SK-N-SH (cell line): Measurements from ENCODE around the gene SYT1. TPM values are rescaled to one million over a fixed set of nuclear protein-coding genes. Genes with fewer than 3 reads are reported as not detected.

Experiments
- CTCF ChIA-PET: fragments of 300-600, 350-600 bp; formaldehyde crosslinking; extraction: SDS; loops from one replicate; lab custom pipeline; 2021; lab: Yijun Ruan, JAX
- POLR2A ChIA-PET: fragments of 350-600 bp; sonication (Branson Sonifier 250); formaldehyde crosslinking; extraction: SDS; loops from one replicate; lab custom pipeline; 2020; ENCODE audit warnings: antibody characterized with exemption, inconsistent platforms; lab: Yijun Ruan, JAX
- DNase-seq: peaks from one replicate; pipeline ENCODE4 v3.0.0; 2012
- H2AFZ ChIP-seq: fragments of 200-600 bp; sonication (generic); 2 replicates; pipeline ENCODE4 v1.8.1; 2016; ENCODE audit warnings: antibody characterized with exemption, mild to moderate bottlenecking, low read depth
- H3F3A ChIP-seq: fragments of 200-600 bp; sonication (generic); replicated peaks from 2 replicates; pipeline ENCODE3; 2016; ENCODE audit warnings: antibody characterized with exemption, mild to moderate bottlenecking; ENCODE audit not compliant: insufficient read depth
- H3K27ac ChIP-seq, 2 experiments: fragments of 200-500 bp in 1 of 2; fragments of 200-600 bp in 1 of 2; sonication (Bioruptor generic) in 1 of 2; sonication (generic), shearing (Covaris generic) in 1 of 2; 2 replicates each; pipeline versions ENCODE4 v1.5.1 to v1.6.1; 2014 to 2016; ENCODE audit warnings: low read depth in 2 of 2, inconsistent platforms in 1 of 2, low read length in 1 of 2, mild to moderate bottlenecking in 1 of 2, mixed read lengths in 1 of 2
- H3K27me3 ChIP-seq: fragments of 200-600 bp; sonication (generic), shearing (Covaris generic); 2 replicates; pipeline ENCODE4 v1.6.1; 2016; ENCODE audit warnings: mixed run types; ENCODE audit not compliant: insufficient read depth
- H3K36me3 ChIP-seq, 2 experiments: fragments of 200-500 bp in 1 of 2; fragments of 200-600 bp in 1 of 2; sonication (Bioruptor generic) in 1 of 2; sonication (generic) in 1 of 2; replicated peaks in 1 of 2; 2 replicates each; pipeline versions ENCODE3 to v1.5.1; 2014 to 2016; ENCODE audit warnings: low read length in 1 of 2, mild to moderate bottlenecking in 1 of 2; ENCODE audit not compliant: insufficient read depth in 2 of 2, control insufficient read depth in 1 of 2
- H3K4me1 ChIP-seq, 2 experiments: fragments of 200-500 bp in 1 of 2; fragments of 200-600 bp in 1 of 2; sonication (Bioruptor generic) in 1 of 2; sonication (generic), shearing (Covaris generic) in 1 of 2; 2 replicates each; pipeline versions ENCODE4 v1.5.1 to v1.6.1; 2014 to 2016; ENCODE audit warnings: low read depth in 1 of 2, low read length in 1 of 2, mixed run types in 1 of 2; ENCODE audit not compliant: insufficient read depth in 2 of 2, control insufficient read depth in 1 of 2
- H3K4me2 ChIP-seq: fragments of 200-600 bp; sonication (generic), shearing (Covaris generic); 2 replicates; pipeline ENCODE4 v1.6.1; 2017; ENCODE audit warnings: mixed run types
- H3K4me3 ChIP-seq, 2 experiments: fragments of 200-500 bp in 1 of 2; fragments of 200-600 bp in 1 of 2; sonication (Bioruptor generic) in 1 of 2; sonication (generic), shearing (Covaris generic) in 1 of 2; 2 replicates each; pipeline versions ENCODE4 v1.5.1 to v1.8.1; 2014 to 2016; ENCODE audit warnings: low read depth in 2 of 2, inconsistent platforms in 1 of 2, low read length in 1 of 2, mild to moderate bottlenecking in 1 of 2, mixed read lengths in 1 of 2, moderate library complexity in 1 of 2
- H3K79me2 ChIP-seq: fragments of 200-600 bp; sonication (generic); 2 replicates; pipeline ENCODE4 v1.8.1; 2017; ENCODE audit warnings: mild to moderate bottlenecking; ENCODE audit not compliant: insufficient read depth
- H3K9ac ChIP-seq: fragments of 200-600 bp; sonication (generic); 2 replicates; pipeline ENCODE4 v1.6.1; 2017; ENCODE audit warnings: mixed run types
- H3K9me2 ChIP-seq: fragments of 200-600 bp; sonication (generic); 2 replicates; pipeline ENCODE4 v1.6.1; 2017; ENCODE audit warnings: mixed run types
- H3K9me3 ChIP-seq: fragments of 200-600 bp; sonication (generic); 2 replicates; pipeline ENCODE4 v1.6.1; 2017; ENCODE audit warnings: mixed run types, mild to moderate bottlenecking, moderate library complexity
- H4K20me1 ChIP-seq: fragments of 200-600 bp; sonication (generic); 2 replicates; pipeline ENCODE4 v1.6.1; 2017; ENCODE audit warnings: mild to moderate bottlenecking, mixed run types; ENCODE audit not compliant: insufficient read depth
- EZH2phosphoT487 ChIP-seq: fragments of 200-600 bp; sonication (generic); IDR thresholded peaks from 2 replicates; pipeline ENCODE4 v1.6.1; 2017; ENCODE audit warnings: low read depth, mixed run types, mild to moderate bottlenecking, antibody characterized with exemption, moderate library complexity, borderline replicate concordance
- GATA2 ChIP-seq: sonication (generic); formaldehyde crosslinking; IDR thresholded peaks from 2 replicates; pipeline ENCODE4 v1.5.0; 2020; ENCODE audit warnings: mild to moderate bottlenecking, missing genetic modification reagents
- MXI1 ChIP-seq: IDR thresholded peaks from 2 replicates; pipeline ENCODE4 v1.6.1; 2012; ENCODE audit warnings: mild to moderate bottlenecking, low read depth, low read length, improper control_type of control experiment
- NRF1 ChIP-seq: IDR thresholded peaks from 2 replicates; pipeline ENCODE4 v1.6.1; 2012; ENCODE audit warnings: low read depth, mild to moderate bottlenecking, low read length
- TEAD4 ChIP-seq: IDR thresholded peaks from 2 replicates; pipeline ENCODE4 v1.4.0; 2012; ENCODE audit warnings: mild to moderate bottlenecking, borderline replicate concordance; ENCODE audit not compliant: insufficient read depth
- whole genome bisulfite sequencing: methylation state at CpG from one replicate; pipeline ENCODE4 v1.1.6; 2017; ENCODE audit warnings: low lambda C conversion rate; 5-methylcytosine and 5-hydroxymethylcytosine counted together
- polyA plus RNA-seq, 3 experiments: library from polyadenylated mRNA; depleted of rRNA; stranded (reverse); fragments of >200 nt; gene quantifications; 2 replicates each; pipeline ENCODE4 v1.2.3, GENCODE V29; 2012
- TF ChIP-seq, protein P1 (sequence below): IDR thresholded peaks from 2 replicates; pipeline ENCODE4 v1.4.0; 2012; ENCODE audit warnings: low read depth, borderline replicate concordance
- TF ChIP-seq, protein P2 (sequence below): fragments of 150-350 bp; IDR thresholded peaks from 2 replicates; pipeline ENCODE4 v1.6.1; 2016; ENCODE audit warnings: mild to moderate bottlenecking, low read depth, low read length
- TF ChIP-seq, protein P3 (sequence below): fragments of 150-350 bp; IDR thresholded peaks from 2 replicates; pipeline ENCODE4 v1.6.1; 2017; ENCODE audit warnings: antibody characterized with exemption, low read length, low read depth, borderline replicate concordance
- TF ChIP-seq, protein P4 (sequence below): fragments of 200-600 bp; sonication (generic); IDR thresholded peaks from 2 replicates; pipeline ENCODE4 v1.6.1; 2017; ENCODE audit warnings: antibody characterized with exemption, mild to moderate bottlenecking, moderate library complexity
- TF ChIP-seq, protein P5 (sequence below): IDR thresholded peaks from 2 replicates; pipeline ENCODE4; 2012

Gene SYT1
- polyA plus RNA-seq, 1 of the 3 experiments (the other 2 are of a cell fraction), result 12.7 TPM

DNA sequence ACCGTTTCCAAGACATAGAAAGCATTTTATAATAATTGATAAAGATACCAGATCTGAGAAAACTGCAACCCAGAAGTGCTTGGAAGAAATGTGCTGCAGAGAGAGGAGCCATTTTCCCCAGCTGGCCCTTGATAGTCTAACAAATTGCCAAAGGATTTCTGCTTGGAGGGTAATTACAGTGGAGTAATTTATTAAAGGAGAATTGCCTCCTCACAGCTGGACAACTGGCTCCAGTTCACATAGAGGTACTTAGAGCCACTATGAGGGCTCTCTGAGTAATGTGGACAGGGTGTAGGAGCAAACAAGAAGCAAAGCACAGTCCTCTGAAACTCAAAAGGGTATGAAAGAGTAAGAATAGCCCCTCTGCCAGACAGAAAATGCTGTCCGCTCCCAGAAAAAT is 335.6 kb downstream of the SYT1 start (continued):
- no peak for TF ChIP-seq EZH2phosphoT487
- no peak for TF ChIP-seq GATA2 (CRISPR knock-in tag)
- TF ChIP-seq, protein P1, sequence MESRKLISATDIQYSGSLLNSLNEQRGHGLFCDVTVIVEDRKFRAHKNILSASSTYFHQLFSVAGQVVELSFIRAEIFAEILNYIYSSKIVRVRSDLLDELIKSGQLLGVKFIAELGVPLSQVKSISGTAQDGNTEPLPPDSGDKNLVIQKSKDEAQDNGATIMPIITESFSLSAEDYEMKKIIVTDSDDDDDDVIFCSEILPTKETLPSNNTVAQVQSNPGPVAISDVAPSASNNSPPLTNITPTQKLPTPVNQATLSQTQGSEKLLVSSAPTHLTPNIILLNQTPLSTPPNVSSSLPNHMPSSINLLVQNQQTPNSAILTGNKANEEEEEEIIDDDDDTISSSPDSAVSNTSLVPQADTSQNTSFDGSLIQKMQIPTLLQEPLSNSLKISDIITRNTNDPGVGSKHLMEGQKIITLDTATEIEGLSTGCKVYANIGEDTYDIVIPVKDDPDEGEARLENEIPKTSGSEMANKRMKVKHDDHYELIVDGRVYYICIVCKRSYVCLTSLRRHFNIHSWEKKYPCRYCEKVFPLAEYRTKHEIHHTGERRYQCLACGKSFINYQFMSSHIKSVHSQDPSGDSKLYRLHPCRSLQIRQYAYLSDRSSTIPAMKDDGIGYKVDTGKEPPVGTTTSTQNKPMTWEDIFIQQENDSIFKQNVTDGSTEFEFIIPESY, result no peak

DNA sequence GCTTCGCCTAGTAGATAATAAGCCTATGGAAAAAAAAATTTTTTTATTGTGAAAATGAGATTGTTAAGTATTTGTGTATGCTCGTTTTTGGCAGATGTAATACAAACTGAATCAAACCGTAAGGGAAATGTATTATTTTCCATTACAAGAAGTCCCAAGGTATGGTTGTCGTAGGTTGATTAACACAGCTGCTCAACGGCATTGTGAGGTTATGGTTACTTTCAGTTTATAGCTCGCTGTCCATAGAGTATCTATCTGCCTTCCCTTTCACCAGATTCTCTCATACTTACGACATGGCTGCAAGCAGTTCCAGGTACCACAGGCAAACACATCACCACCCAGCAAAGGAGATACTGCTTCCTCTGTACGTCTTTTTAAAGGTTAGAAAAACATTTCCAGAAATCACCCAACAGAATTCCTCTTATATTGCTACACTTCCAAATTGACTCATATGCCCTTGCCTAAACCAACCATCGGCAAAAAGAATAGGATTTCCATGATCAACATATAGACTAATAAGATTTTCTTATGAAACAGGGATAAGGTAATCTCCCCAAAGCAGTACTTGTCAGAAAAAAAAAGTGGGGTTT is 338.6 kb downstream of the SYT1 start:
- no peaks in the 10 kb centered on the region for H3K27me3 ChIP-seq
- H3K9me3 ChIP-seq, result no peaks in the 10 kb centered on the region
- no peak overlapping the region for H2AFZ ChIP-seq
- no peak overlapping the region for H3K27ac ChIP-seq
- H3K4me2 ChIP-seq, result no peak overlapping the region
- no peaks in the 10 kb centered on the region for H4K20me1 ChIP-seq
- H3K4me1 ChIP-seq, result no peaks in the 10 kb centered on the region
- H3K9me2 ChIP-seq, result no peaks in the 10 kb centered on the region
- whole genome bisulfite sequencing, result 82% methylated on average over 9 of the region's 9 CpGs
- TF ChIP-seq, protein P2, sequence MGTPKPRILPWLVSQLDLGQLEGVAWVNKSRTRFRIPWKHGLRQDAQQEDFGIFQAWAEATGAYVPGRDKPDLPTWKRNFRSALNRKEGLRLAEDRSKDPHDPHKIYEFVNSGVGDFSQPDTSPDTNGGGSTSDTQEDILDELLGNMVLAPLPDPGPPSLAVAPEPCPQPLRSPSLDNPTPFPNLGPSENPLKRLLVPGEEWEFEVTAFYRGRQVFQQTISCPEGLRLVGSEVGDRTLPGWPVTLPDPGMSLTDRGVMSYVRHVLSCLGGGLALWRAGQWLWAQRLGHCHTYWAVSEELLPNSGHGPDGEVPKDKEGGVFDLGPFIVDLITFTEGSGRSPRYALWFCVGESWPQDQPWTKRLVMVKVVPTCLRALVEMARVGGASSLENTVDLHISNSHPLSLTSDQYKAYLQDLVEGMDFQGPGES, result no peak
- no peak for TF ChIP-seq MXI1
- TF ChIP-seq NRF1, result no peak
- TF ChIP-seq, protein P3, sequence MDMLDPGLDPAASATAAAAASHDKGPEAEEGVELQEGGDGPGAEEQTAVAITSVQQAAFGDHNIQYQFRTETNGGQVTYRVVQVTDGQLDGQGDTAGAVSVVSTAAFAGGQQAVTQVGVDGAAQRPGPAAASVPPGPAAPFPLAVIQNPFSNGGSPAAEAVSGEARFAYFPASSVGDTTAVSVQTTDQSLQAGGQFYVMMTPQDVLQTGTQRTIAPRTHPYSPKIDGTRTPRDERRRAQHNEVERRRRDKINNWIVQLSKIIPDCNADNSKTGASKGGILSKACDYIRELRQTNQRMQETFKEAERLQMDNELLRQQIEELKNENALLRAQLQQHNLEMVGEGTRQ, result no peak
- TF ChIP-seq, protein P1, result no peak
- no peak for TF ChIP-seq TEAD4
- TF ChIP-seq, protein P4, sequence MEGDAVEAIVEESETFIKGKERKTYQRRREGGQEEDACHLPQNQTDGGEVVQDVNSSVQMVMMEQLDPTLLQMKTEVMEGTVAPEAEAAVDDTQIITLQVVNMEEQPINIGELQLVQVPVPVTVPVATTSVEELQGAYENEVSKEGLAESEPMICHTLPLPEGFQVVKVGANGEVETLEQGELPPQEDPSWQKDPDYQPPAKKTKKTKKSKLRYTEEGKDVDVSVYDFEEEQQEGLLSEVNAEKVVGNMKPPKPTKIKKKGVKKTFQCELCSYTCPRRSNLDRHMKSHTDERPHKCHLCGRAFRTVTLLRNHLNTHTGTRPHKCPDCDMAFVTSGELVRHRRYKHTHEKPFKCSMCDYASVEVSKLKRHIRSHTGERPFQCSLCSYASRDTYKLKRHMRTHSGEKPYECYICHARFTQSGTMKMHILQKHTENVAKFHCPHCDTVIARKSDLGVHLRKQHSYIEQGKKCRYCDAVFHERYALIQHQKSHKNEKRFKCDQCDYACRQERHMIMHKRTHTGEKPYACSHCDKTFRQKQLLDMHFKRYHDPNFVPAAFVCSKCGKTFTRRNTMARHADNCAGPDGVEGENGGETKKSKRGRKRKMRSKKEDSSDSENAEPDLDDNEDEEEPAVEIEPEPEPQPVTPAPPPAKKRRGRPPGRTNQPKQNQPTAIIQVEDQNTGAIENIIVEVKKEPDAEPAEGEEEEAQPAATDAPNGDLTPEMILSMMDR, result no peak
- TF ChIP-seq, protein P5, sequence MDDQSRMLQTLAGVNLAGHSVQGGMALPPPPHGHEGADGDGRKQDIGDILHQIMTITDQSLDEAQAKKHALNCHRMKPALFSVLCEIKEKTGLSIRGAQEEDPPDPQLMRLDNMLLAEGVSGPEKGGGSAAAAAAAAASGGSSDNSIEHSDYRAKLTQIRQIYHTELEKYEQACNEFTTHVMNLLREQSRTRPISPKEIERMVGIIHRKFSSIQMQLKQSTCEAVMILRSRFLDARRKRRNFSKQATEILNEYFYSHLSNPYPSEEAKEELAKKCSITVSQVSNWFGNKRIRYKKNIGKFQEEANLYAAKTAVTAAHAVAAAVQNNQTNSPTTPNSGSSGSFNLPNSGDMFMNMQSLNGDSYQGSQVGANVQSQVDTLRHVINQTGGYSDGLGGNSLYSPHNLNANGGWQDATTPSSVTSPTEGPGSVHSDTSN, result no peak
- ChIA-PET CTCF (interaction anchor here (0.9 kb wide), 1 partner anchor 11 kb away, joined by 3 read pairs; no protein-coding TSS in a partner anchor), POLR2A (no interaction called here)
- no peak overlapping the region for H3K4me3 ChIP-seq
- no peak for DNase-seq
- H3F3A ChIP-seq, result peaks cover 2% of the 10 kb centered on the region
- H3K9ac ChIP-seq, result no peak overlapping the region
- H3K36me3 ChIP-seq, result peaks cover 5% of the 10 kb centered on the region in 2 experiments
- no peaks in the 10 kb centered on the region for H3K79me2 ChIP-seq
